Placental pericyte (primary cell): ENCODE results near the gene GLTP. TPM values are rescaled to one million over a fixed set of nuclear protein-coding genes. Genes with fewer than 3 reads are reported as not detected.

ENCODE experiments used
- small RNA-seq: library from RNA; depleted of rRNA; stranded (forward); fragments of <200 nt; gene quantifications from one replicate; pipeline ENCODE3, GENCODE V24; 2012; ENCODE audit warnings: low replicate concordance
- total RNA-seq: library from RNA; depleted of rRNA; stranded (reverse); fragments of >200 nt; gene quantifications from 2 replicates; pipeline ENCODE4 v1.2.3, GENCODE V29; 2012

GLTP gene, protein sequence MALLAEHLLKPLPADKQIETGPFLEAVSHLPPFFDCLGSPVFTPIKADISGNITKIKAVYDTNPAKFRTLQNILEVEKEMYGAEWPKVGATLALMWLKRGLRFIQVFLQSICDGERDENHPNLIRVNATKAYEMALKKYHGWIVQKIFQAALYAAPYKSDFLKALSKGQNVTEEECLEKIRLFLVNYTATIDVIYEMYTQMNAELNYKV
- 51.9 and 63.6 TPM in 2 replicates for total RNA-seq

DNA sequence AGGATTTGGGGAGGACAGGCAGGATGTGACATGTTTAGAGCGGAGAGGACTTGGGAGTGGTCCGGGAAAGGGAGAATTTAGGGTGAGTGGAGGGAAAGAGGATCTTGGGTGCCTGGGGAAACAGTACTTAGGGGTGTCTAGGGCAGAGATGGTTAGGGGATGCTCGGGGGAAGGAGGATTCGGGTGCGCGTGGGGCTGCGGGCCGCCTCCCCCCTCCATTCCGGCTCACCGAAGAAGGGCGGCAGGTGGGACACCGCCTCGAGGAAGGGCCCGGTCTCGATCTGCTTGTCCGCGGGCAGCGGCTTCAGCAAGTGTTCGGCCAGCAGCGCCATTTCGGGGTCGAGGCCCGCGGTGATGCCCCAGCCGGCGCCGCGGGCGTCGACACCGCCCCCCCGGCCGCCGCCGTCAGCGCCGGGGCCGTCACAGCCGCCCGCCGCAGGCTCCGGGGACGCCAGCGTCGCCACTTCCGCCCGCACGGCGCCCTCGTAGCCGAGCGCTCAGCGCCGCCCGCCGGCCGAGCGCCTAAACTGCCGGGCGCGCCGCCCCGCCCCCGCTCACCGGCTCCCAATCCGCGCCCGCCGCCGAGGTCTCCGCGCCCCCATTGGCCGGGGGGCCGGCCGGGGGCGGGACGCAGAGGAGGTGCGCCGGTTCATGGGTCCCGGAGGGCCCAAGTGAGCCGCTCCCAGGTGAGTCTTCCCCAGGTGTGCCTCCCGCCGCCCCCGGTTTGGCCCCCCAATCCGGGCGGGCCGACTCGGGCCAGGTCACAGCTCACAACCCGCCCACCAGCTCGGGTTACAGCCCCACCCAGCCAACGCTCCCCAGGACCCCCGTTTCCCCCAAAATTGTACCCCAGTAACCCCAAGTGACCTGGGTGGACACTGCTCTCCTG is at the start of gene GLTP:
TSS of gene GLTP (minus strand) at position 499 of the 889 bp plus-strand sequence. CDS start at position 332, 167 bp downstream.

DNA sequence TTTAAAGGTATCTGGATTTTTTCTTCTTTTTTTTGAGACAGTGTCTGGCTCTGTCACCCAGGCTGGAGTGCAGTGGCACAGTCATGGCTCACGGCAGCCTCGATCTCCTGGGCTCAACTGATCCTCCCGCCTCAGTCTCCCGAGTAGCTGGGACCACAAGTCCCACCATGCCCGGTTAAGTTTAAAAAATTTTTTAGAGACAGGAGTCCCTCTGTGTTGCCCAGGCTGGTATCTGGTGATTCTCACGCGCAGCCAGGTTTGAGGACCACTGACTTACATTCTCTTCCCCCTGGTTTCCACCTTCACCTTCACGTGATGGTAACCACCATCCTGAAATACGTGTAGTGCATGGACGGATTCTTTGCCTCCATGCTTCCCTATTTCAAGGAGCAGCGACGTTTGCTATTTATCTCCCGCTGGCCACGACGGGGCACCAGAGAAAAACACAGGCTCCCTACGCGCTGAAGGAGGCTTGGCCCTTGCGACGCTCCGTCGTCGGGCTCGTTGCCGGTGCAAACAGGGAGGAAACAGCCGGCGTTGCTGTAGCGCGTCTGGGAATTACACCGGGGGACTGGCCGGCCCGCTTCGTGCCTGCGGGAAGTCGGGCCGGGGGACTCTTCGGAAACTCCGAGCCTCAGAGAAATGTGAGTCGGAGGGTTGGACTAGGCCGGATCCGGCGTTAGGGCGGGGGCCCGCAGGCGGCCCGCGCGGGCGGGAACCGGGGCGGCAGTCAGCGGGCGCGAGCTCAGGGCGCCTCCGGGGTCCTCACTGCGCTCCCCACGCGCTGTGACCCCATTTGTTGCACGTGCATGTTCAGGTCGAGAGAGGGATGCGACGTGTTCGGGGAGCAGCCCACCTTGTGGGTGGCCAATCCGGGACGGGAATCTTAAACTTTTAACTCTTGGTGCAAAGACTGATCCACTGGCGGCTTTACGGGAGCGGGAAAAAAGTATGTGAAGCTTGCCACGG is 19.7 kb upstream of the GLTP start, which contains the start of gene TCHP:
TSS of gene TCHP (plus strand) at position 492 of the 969 bp plus-strand sequence. CDS start 2,753 bp downstream, outside the sequence.

DNA sequence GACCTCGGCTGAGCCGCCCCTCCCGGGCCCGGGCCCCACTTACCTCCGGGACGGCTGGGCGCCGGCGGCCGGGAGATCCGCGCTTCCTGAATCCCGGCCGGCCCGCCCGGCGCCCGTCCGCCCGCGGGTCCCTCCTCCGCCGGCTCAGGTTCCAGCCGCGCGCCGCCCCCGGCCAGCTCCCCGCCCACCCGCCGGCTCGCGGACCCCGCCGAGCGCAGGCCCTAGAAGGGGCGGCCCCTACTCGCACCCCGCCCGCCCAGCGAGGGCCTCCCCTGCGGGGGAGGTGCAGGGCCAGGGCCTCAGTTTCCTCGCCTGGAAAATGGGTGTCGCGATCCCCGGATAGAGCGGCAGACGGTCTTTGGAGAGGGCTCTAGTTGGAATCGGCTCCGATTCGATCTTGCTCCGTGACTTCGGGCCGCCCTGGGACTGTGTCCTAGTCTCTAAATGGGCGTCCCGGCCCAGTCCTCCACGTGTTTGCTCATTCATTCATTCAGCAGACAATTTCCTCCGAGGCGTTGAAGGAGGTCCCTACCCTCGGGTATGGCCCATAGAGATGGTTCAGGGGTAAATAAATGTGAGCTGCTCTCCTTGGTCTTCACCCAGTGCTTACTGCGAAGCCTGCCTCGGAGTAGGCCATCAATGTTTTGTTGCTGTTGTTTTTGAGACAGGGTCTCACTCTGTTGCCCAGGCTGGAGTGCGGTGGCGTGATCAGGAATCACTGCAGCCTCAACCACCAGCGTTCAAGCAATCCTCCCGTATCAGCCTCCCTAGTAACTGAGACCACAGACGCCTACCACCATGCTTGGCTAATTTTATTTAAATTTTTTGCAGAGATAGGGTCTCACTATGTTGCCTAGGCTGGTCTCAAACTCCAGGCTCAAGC is 46.8 kb downstream of the GLTP start, which contains the start of gene TRPV4:
TSS of gene TRPV4 (minus strand) at position 92 of the 883 bp plus-strand sequence. CDS start 18,602 bp downstream, outside the sequence.

Small RNA genes lying within 50 kb of the gene (small RNA-seq; reads per million reads assigned to genes)
- not detected for gene MIR4497
- gene RN7SL441P, result not detected

Other genes with a start within 250 kb of the GLTP start
- gene FAM222A, start 166.7 kb downstream of the GLTP start, total RNA-seq, result 1.3 TPM in 2 replicates
- gene TRPV4, start 47.1 kb downstream of the GLTP start, total RNA-seq, result 0.44 and 0.57 TPM in 2 replicates
- 8.5 and 12.7 TPM in 2 replicates for gene TCHP, start 19.7 kb upstream of the GLTP start, total RNA-seq
- gene GIT2, start 115.8 kb upstream of the GLTP start, total RNA-seq, result 28.7 and 62.4 TPM in 2 replicates
- 28.4 and 134 TPM in 2 replicates for gene ANKRD13A, start 118.9 kb upstream of the GLTP start, total RNA-seq
- 3.9 and 5.9 TPM in 2 replicates for gene C12orf76, start 168.0 kb upstream of the GLTP start, total RNA-seq
- 13.3 and 16.3 TPM in 2 replicates for gene IFT81, start 243.8 kb upstream of the GLTP start, total RNA-seq